COR-L47 (cell line): ENCODE data around the gene SLC8A1.
A peak's percentile ranks its signal among the peaks of the same experiment; 100 is the strongest.

ENCODE experiments used
- DNase-seq: peaks from one replicate; lab custom pipeline; 2025; lab: John Stamatoyannopoulos, UW

Gene SLC8A1

DNA sequence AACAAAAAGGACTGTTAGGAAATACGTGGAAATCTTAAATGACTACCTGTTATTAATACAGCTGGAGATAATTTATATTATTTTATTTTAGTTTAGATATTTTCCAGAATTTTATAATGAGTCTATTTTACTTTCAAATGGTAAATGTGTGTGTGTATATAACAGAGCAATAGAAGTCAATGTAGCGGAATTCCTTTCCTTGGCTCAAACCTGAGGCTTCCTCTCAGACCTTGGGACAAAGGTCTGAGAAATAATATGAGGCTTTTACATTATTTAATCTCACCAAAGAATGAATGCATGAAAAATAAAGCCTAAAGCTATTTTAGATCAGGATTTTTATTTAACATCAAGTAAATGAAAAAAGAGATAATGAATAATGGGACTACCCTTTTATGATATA, 65.7 kb downstream of the SLC8A1 start:
- DNase-seq, result no peak

DNA sequence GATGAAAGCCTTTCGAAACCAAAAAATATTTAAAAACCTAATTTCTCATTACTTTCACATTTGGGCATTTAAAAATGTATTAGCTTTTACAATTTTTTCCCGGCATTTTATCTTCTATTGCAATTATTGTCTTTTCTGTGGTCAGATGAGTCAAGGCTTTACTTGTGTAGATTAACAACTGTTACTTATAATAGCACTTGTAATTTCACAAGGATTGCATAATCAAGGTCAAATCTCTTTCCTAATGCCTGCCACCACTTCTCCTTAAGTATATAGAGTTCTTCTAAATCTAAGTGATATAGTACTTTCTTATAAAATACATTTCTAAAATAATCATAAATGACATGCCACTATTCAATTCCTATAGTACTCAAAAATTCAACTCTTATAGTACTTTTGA, 67.2 kb downstream of the SLC8A1 start:
- DNase-seq, result no peak

DNA sequence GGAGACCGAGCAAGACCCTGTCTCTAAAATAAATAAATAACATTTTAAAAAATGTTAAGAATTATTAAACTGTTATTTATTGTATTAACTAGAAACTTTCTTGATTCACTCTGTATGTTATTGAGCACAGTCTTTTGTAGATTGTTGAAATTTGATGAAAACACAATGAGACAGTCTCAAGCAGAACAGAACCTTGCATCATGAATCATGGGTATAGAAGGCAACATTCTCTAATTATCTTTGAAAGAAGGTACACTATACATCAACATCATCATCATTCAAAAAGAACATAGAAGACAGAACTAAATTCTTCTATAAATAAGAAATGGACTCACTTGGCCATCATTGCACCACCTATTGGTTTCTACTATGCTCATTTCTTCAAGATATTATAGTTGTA, 67.7 kb downstream of the SLC8A1 start:
- no peak for DNase-seq

DNA sequence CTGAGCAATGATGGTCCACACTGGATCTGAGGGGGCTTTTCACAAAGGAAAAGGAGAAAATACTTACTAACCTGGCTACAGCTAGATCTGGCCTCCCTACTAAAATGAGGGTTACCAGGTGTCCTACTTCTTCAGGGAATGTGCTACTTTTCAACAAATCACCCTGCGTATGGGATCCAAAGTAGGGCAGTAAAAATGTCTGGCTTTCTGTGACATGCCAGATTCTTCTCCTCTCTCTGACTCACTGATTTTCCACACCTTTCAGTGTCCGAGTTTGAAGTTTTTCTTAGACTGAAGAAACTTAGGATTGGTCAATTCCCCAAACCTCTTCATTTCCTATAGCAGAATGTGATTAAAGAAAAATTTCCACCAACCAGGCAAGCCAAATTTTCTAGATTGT, 71.2 kb downstream of the SLC8A1 start:
- no peak for DNase-seq

DNA sequence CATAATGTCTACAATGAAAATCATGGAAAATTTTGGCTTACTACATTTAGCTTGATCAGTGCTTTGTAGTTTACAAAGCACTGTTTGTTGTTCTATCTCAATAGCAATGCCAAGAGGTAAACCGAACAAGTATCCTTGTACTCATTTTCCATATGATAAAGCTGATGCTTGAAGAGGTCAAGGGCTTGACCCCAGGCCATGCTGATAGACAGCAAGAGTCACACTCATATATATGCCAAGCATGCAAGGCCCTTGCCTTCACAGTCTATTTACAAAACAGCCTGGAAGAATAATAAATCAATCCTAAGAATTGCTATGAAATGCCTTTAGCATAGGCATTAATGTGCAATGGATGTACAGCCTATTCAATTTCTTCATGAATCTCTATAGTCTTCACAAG, 71.8 kb downstream of the SLC8A1 start:
- no peak for DNase-seq

DNA sequence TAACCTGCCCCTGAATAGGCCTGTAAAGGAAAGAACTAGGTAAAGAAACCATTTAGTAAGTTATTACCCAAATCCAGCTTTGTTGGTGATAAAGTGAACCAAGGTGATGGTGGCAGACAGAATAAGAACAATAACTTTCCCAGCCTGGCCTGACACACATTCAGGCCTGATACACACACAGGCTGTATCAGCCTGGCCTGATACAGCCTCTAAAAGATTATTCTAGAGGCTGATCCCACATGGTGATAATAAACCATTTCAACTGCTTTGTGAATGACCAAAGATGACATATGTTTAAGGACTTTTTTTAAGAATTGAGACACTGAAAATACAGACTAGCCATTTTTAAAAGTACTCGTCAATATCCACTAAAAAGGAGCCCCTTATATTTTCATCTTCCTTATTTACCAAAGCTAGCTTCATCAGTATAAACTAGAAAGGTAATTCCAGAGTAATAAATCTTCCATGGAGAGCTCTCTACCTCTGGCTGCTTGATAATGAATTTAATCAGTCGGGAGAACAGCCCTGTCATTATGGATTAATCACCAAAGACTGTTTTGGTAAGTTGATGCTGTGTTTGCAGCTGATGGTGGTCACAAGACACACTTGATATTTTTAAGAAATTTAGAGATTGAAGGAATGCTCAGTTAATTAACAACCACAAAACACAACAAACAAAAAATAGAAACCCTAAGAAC, 77.2 kb downstream of the SLC8A1 start:
- DNase-seq, result no peak

DNA sequence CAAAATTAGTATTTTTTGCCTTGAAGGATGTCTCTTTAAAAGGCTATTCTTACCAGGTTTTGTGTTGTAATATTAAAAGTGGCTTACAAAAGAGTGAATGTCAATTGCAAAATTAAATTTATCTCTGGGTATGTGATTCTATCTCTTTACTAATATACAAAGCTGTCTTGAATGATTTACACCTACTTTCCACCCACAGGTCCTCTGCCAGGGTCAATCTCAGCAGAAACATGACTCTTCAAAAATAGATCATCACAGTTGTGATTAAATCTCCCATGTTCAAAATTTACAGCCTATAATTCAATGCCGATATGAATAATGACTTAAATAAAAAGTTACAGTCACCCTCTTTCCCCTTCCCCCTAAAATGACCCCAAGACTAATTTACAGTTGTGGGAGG, 78.8 kb downstream of the SLC8A1 start:
- no peak for DNase-seq

DNA sequence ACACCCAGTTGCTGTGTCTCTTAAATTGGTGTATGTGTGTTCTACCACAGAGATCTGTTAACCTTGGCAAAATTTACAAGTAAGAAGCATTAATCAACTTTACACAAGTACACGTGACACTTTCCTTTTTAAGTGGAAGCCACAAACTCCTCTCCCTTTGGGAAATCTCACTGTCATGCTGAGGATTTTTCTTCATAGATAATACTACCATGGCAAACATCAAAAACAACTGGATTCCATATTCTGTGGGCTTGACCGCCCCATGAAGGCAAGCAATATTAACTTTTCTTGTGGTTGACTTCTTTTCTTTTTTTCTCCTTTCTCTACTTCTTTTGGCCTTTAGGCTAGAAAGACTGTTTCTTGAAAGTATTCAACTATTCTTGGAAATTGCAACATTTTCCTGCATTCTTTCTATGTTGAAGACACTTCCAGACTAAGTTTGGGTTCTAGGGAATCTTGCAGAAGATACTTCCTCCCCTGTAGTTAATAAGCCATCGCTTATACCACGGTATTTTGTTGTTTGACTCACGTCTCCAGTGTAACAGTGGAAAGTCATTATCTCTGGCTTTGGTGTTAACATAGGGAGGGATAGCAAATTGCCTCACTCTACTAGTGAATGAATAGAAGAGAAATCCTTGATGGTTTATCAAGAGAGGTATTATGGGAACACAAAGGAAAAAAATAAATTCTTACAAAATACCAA, 79.5 kb downstream of the SLC8A1 start:
- no peak for DNase-seq

DNA sequence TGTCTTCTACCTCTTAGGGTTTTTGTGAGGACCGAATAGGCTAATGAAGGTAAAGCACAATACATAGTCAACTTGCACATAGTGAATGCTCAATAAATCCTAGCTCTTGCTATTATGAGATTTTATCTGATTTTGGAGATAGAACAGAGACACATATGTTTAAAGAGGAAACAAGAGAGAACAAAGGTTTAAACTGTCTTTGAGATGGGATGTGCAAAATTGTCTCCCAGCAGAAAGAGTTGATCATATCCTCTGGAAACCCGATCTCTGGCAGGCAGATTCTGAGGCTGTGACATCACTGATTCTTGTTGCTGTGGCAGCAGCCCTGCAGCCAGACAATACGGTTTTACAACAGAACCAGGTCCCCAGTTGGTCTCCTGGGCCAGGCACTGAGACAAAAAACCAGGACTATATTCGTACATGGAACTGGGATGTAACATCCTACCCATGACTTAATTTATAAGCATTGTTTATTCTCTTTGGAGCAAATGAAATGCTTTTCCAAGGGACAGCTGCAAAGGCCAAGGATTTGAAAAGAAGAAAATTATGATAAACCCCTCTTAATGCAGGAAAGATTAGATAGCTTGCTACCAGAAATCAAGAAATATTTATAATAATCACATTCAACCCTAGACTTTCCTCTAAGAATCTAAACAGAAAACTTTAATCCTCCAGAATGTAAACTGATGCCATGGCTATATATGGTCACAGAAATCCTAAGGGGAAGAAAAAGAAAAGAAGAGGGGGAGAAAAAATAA, 80.2 kb downstream of the SLC8A1 start:
- DNase-seq, result no peak

DNA sequence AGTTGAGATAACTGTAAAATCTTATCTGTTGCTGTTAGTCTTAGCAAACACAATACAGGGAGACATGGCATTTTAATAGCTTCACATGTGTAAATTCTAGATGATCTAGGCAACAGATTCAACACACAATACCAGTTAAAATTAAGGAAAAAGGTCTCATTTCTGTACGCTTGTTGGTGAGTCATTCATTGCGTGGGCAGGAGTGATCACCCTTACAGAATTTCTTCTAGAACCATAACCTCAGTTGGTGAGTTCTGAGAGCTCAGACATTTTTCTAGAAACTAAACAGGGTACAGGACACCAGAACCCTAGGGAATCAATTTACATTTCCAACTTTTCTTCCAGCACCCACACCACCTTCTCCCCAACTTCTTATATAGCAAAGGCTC, 81.9 kb downstream of the SLC8A1 start:
- DNase-seq, result no peak

DNA sequence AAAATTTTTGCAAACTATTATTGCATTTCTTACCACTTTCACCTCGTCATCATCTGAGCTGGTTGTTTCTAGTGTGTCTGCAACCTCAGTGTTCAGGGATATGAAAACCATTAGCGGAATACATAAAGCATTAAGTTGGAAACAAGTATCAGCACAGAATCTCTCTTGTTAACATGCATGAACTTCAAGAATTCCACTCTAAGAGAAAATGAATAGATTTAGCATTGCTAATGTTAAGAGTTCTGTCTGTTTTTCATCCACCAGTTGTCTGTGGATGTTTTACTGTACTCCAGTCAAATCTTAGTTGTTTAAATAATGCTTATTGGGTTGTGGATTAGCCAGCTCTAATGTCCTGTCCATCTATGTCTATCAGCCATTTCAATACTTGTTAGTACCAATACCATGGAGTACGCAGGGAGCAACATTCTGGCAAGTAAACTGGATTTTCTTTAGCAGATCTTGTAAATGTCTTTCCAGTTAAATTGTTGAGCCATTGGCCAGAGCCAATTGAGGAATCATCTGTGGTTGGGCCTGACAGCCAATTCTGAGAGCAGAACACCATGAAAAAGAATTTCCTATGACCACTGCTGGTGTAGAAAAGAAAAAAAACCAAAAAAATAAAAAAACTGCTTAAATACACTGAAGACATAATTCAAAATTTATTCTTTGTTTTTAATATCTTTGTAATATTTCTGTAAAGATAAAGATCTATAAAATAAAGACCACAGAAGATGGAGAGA, 82.5 kb downstream of the SLC8A1 start:
- DNase-seq, result no peak

DNA sequence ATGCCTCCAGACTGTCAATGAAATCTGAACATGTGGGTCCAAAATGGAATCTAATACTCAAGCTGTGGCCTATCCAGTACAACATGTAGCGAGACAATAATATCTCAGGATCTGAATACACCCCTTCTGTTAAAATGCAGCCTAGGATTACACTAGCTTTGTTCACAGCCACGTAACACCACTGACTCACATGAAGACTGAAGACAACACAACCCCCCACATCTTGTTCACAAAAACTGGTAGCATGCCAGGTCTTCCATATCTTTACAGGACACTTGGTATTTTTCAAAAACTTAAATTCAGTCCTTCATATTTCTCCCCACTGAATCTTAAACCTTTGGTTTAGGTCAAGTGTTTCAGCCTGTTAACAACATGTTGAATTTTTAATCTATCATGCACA, 84.2 kb downstream of the SLC8A1 start:
- DNase-seq, result no peak

DNA sequence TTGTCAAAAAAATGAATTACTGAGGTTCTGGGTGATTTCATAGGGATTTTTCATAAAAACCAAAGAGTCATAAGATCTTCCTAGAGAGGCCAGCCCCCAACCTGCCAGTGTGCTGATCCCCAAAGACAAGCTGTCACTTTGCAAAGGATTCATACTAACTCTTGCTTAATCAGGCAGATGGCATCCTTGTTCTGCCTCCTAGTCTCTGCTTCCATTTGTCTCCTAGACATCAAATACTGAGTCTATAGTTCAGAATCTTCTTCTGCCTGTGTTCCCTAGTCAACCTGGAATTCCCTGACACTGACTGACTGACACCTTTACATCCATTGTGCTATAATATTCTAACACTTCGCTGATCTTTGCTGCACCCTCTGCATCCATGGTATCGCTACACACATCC, 84.9 kb downstream of the SLC8A1 start:
- no peak for DNase-seq

DNA sequence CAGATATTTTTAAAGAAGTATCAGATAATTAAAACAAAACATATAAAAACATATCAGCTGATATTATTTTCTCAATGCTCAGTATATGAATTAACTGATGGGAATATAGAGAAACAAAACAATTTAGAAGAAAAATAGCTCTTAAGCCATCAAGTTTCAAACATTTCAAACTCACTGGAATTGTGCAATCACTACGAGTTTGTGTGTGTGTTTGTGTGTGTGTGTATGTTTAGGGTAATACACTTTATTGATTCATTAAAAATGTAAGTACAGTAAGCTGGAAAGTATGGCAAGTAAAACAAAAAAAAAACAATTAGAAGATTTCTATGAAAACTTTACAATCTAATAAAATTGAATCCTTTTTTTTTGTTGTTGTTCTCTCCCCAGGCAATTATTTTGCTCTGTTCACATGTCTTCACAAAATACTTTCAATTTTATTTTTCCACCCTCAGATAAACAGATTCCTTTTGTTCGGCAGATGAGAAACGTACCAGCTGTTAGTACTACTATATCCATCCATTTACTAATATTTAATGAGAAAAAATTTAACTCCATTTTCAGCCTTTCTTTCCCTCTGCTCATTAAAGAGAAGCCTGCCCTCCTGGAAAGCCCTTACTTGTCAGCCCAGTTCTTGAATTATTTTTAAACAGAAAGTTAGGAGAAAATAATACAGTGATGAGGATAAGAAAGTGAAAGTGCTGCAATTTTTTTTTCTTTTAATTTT, 87.6 kb downstream of the SLC8A1 start:
- no peak for DNase-seq

DNA sequence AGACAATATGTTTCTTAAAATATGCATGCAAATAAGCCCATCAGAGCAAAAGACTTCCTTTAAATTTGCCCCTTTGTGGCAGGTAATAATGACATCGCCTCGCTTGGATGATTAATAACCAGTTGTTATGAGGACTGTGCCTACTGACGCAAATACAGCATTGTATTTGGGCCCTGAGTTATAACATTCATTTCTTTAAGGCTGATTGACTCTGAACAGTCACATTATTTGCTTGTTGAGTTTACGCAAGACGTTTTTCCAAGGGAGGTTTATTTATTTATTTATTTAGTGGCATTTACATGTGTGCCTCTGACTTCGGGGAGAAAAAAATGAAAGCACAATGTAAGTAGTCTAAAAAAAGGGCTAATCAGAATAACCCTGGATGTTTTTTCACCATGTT, 88.3 kb downstream of the SLC8A1 start:
- DNase-seq, result peak; percentile 26

DNA sequence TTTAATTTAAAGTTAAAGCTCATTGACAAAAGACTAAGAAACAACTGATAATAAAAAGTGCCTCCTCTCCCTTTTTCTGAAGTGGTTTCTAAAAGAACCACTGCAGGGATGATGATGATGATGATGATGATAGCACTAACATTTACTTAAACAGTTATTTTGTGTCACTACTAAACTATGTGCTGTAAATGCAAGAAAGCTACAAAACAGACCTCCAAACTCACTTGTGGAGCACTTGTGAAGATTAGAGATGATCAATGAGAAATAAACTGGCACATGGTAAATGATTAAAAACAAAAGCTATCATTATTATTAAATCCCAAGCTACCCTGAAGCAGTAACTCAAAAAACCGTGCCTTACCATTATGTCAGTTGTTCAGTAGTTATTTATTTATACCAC, 88.7 kb downstream of the SLC8A1 start:
- DNase-seq, result no peak

DNA sequence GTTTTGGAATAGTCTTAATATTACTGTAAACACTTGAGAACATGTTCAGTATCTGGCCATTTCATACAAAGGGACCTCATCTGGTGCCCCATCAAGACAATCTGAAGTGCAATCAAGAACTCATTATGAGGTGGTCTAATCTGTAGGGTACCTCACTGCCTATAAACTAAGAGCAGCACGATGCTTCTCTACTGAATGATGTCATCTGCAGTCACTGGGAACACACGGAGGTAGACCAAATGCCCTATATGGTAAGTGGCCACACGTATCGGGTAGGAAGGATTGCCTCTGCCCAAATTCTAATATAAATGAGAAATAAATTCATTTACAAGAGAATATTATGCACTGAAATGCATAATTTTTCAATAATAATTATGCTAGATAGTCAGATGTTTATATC, 90.4 kb downstream of the SLC8A1 start:
- no peak for DNase-seq

DNA sequence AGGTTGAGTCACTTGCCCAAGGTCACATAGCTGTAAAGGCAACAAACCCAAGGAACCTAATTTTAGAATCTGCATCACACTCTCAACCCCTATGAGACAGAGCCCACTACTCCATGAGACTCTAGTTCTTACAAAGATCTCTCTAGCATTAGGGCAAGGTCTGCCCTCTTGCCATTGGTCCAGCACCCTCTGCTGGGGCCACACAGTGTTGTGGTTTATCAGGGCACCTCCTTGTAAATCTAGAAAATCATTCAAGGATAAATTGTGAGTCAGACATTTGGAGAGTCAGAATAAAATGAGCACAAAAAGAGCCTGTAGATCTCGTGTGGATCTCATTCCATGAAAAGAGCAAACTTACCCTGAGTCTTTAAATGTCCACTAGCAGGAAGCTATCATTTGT, 91.2 kb downstream of the SLC8A1 start:
- no peak for DNase-seq

DNA sequence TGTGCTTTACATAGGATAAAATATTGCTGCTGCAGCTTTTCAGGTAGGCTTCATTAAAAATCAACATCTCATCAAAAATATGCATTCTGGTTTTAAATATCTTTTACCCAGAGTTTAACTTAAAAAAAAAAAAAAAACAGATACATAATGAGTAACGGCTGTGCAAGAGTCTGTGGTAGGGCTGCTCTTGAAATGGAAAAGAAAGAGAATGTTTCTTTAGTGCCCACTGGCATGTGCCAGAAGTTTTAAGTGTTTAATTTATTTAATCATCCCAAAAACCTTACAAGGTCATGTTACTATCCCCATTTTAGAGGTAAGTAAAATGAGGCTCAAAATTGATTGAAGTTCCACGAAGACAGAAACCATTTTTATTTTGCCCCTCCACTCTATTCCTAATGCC, 92.1 kb downstream of the SLC8A1 start:
- DNase-seq, result no peak

DNA sequence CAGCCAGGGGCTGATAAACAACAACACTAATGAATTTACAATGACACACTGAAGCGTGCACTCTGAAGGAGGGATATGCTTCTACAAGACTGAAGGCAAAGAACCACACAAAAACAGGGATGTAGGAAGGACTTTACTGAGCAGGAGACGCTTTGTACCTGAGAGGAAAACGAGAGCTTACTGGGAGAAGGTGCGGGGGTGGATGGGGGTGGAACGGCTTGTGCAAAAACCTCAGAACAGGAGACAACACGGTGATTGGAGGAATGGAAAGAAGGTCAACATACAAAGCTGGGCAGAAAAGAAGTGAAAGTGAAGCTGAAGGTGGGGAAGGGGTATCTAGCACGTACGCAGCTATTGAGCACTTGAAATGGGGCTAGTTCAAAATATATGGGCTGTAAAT, 93.1 kb downstream of the SLC8A1 start:
- no peak for DNase-seq

DNA sequence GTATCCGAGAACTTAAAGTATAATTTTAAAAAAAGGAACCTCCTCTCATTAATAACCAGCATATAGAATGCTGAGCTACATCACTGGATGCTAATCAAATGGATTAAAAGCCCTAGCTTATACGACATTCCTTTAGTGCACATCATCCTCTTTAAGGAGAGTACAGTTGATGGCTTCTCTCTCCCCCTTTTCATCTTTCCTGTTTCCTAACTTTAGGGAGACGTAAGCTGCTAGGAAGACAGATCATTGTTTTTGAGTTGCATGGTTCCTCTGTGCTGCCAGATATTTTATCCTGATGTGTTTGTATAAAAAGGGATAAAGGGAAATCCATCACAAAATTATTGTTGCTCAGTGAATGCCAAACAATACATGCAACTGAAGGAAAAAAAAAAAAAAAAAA, 94.2 kb downstream of the SLC8A1 start:
- no peak for DNase-seq

DNA sequence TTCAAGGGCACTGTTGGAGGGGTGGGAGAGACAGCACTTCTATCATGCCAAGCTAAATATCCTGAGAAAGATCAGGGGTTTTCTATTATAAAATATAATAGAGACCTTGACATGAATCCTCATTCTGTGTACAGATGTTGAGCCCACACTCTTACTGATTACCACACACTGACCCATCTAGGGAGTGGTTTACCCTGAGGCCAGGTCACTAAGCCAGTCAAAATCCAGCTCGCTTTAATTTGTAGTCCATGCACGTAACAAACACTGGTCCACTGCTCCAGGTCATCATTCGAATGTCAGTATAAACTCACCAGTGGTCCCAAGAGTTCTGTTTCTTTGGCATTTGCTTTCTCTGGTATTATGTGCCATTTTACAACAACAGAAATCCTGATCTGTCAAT, 96.4 kb downstream of the SLC8A1 start:
- no peak for DNase-seq
